BLaER1 (cell line): ENCODE data around the gene TASP1.
"Not testable (repeated sequence)": the region's sequence is repeated elsewhere in the genome, so short reads cannot be mapped to it uniquely, and the experiment has no call there.

Source experiments
- H3K27ac ChIP-seq: shearing (Covaris generic); formaldehyde crosslinking; 2 replicates; pipeline ENCODE4 v1.8.1; 2022
- H3K27me3 ChIP-seq: shearing (Covaris generic); formaldehyde crosslinking; 2 replicates; pipeline ENCODE4 v1.8.1; 2022
- H3K36me3 ChIP-seq: shearing (Covaris generic); formaldehyde crosslinking; 2 replicates; pipeline ENCODE4 v1.8.1; 2022
- H3K4me1 ChIP-seq: shearing (Covaris generic); formaldehyde crosslinking; 2 replicates; pipeline ENCODE4 v1.8.1; 2022
- H3K4me2 ChIP-seq: shearing (Covaris generic); formaldehyde crosslinking; 2 replicates; pipeline ENCODE4 v1.8.1; 2022
- H3K4me3 ChIP-seq: shearing (Covaris generic); formaldehyde crosslinking; 2 replicates; pipeline ENCODE4 v1.8.1; 2022
- H3K9ac ChIP-seq: shearing (Covaris generic); formaldehyde crosslinking; 2 replicates; pipeline ENCODE4 v1.8.1; 2022
- H3K9me3 ChIP-seq: shearing (Covaris generic); formaldehyde crosslinking; 2 replicates; pipeline ENCODE4 v1.8.1; 2022
- H4K20me1 ChIP-seq: shearing (Covaris generic); formaldehyde crosslinking; 2 replicates; pipeline ENCODE4 v1.8.1; 2022
- Cebpa-rat ChIP-seq: shearing (Covaris generic); IDR thresholded peaks from 2 replicates; pipeline ENCODE4 v1.8.1; 2022

The TASP1 gene

GRCh38 chr20:13613917-13614316 lies 24.8 kb downstream of the TASP1 start:
- no peaks in the 10 kb centered on the region for H3K9me3 ChIP-seq

GRCh38 chr20:13611611-13612125 lies 27.1 kb downstream of the TASP1 start:
- H3K27me3 ChIP-seq: no peaks in the 10 kb centered on the region
- TF ChIP-seq Cebpa-rat: no peak

More at GRCh38 chr20:13613917-13614316, 24.8 kb downstream of the TASP1 start:
- Histone ChIP-seq H3K4me1 (no peaks in the 10 kb centered on the region), H4K20me1 (no peaks in the 10 kb centered on the region), H3K9ac (no peak overlapping the region), H3K27me3 (no peaks in the 10 kb centered on the region), H3K27ac (no peak overlapping the region), H3K4me3 (no peak overlapping the region), H3K4me2 (no peak overlapping the region), H3K36me3 (peaks cover 24% of the 10 kb centered on the region)
- TF ChIP-seq Cebpa-rat: no peak

GRCh38 chr20:13610184-13610583 lies 28.5 kb downstream of the TASP1 start:
- H3K9ac ChIP-seq: no peak overlapping the region
- peaks cover 16% of the 10 kb centered on the region; the same call in 1 of the 2 replicates for H3K36me3 ChIP-seq
- no peak overlapping the region for H3K27ac ChIP-seq

More at GRCh38 chr20:13611611-13612125, 27.1 kb downstream of the TASP1 start:
- no peaks in the 10 kb centered on the region for H3K9me3 ChIP-seq
- H3K36me3 ChIP-seq: peaks cover 17% of the 10 kb centered on the region
- no peak overlapping the region for H3K27ac ChIP-seq
- H4K20me1 ChIP-seq: no peaks in the 10 kb centered on the region
- H3K4me1 ChIP-seq: no peaks in the 10 kb centered on the region
- H3K9ac ChIP-seq: no peak overlapping the region
- H3K4me3 ChIP-seq: no peak overlapping the region
- no peak overlapping the region for H3K4me2 ChIP-seq

GRCh38 chr20:13608066-13608465 lies 30.7 kb downstream of the TASP1 start:
- H3K9ac ChIP-seq: no peak overlapping the region
- no peak overlapping the region for H3K27ac ChIP-seq
- H3K4me3 ChIP-seq: no peak overlapping the region
- H3K27me3 ChIP-seq: no peaks in the 10 kb centered on the region
- no peaks in the 10 kb centered on the region for H3K4me1 ChIP-seq
- H3K4me2 ChIP-seq: no peak overlapping the region
- peaks cover 25% of the 10 kb centered on the region for H3K36me3 ChIP-seq
- TF ChIP-seq Cebpa-rat: no peak
- H4K20me1 ChIP-seq: no peaks in the 10 kb centered on the region
- H3K9me3 ChIP-seq: no peaks in the 10 kb centered on the region

More at GRCh38 chr20:13610184-13610583, 28.5 kb downstream of the TASP1 start:
- TF ChIP-seq Cebpa-rat: no peak
- H3K4me1 ChIP-seq: no peaks in the 10 kb centered on the region
- no peak overlapping the region for H3K4me2 ChIP-seq
- no peaks in the 10 kb centered on the region for H4K20me1 ChIP-seq
- H3K9me3 ChIP-seq: no peaks in the 10 kb centered on the region
- H3K27me3 ChIP-seq: no peaks in the 10 kb centered on the region
- no peak overlapping the region for H3K4me3 ChIP-seq

- H3K4me3 ChIP-seq, H3K9ac ChIP-seq, H3K27me3 ChIP-seq, H4K20me1 ChIP-seq, H3K9me3 ChIP-seq, H3K4me2 ChIP-seq, H3K27ac ChIP-seq, H3K4me1 ChIP-seq: not testable (repeated sequence)
- peaks cover 20% of the 10 kb centered on the region for H3K36me3 ChIP-seq
These were observed 45.3 kb downstream of the TASP1 start for GRCh38 chr20:13593423-13593822.

GRCh38 chr20:13588049-13588448 lies 50.7 kb downstream of the TASP1 start:
- Histone ChIP-seq H3K36me3 (peaks cover 35% of the 10 kb centered on the region), H3K9ac (no peak overlapping the region), H4K20me1 (no peaks in the 10 kb centered on the region), H3K9me3 (peaks cover 31% of the 10 kb centered on the region), H3K4me1 (no peaks in the 10 kb centered on the region), H3K27ac (no peak overlapping the region), H3K4me2 (no peak overlapping the region), H3K4me3 (no peak overlapping the region), H3K27me3 (no peaks in the 10 kb centered on the region)
- no peak for TF ChIP-seq Cebpa-rat

GRCh38 chr20:13587370-13587769 lies 51.4 kb downstream of the TASP1 start:
- H3K36me3 ChIP-seq: peaks cover 40% of the 10 kb centered on the region
- TF ChIP-seq Cebpa-rat: no peak

GRCh38 chr20:13586133-13586532 lies 52.6 kb downstream of the TASP1 start:
- Histone ChIP-seq H3K4me1 (no peaks in the 10 kb centered on the region), H4K20me1 (no peaks in the 10 kb centered on the region), H3K27ac (no peak overlapping the region), H3K4me2 (no peak overlapping the region), H3K9ac (no peak overlapping the region), H3K9me3 (peaks cover 36% of the 10 kb centered on the region), H3K27me3 (no peaks in the 10 kb centered on the region), H3K4me3 (no peak overlapping the region), H3K36me3 (peaks cover 40% of the 10 kb centered on the region)
- no peak for TF ChIP-seq Cebpa-rat

More at GRCh38 chr20:13587370-13587769, 51.4 kb downstream of the TASP1 start:
- Histone ChIP-seq H3K27me3 (no peaks in the 10 kb centered on the region), H4K20me1 (no peaks in the 10 kb centered on the region), H3K4me1 (no peaks in the 10 kb centered on the region), H3K4me2 (no peak overlapping the region), H3K9ac (no peak overlapping the region), H3K4me3 (no peak overlapping the region), H3K27ac (no peak overlapping the region), H3K9me3 (peaks cover 36% of the 10 kb centered on the region)

- Histone ChIP-seq H3K4me3 (no peak overlapping the region), H3K4me2 (no peak overlapping the region), H3K9me3 (peaks cover 26% of the 10 kb centered on the region), H3K9ac (no peak overlapping the region), H4K20me1 (no peaks in the 10 kb centered on the region), H3K27ac (no peak overlapping the region), H3K27me3 (no peaks in the 10 kb centered on the region), H3K36me3 (peaks cover 52% of the 10 kb centered on the region), H3K4me1 (no peaks in the 10 kb centered on the region)
- no peak for TF ChIP-seq Cebpa-rat
These were observed 57.3 kb downstream of the TASP1 start for GRCh38 chr20:13581451-13581850.

GRCh38 chr20:13580707-13581106 lies 58.0 kb downstream of the TASP1 start:
- H3K4me1 ChIP-seq: no peaks in the 10 kb centered on the region
- H4K20me1 ChIP-seq: no peaks in the 10 kb centered on the region
- H3K27me3 ChIP-seq: no peaks in the 10 kb centered on the region
- peaks cover 18% of the 10 kb centered on the region for H3K9me3 ChIP-seq
- no peak overlapping the region for H3K4me3 ChIP-seq
- H3K4me2 ChIP-seq: no peak overlapping the region
- no peak overlapping the region for H3K9ac ChIP-seq
- no peak for TF ChIP-seq Cebpa-rat
- peaks cover 47% of the 10 kb centered on the region for H3K36me3 ChIP-seq
- H3K27ac ChIP-seq: no peak overlapping the region

- no peaks in the 10 kb centered on the region for H3K4me1 ChIP-seq
- no peak overlapping the region for H3K4me2 ChIP-seq
- H3K9ac ChIP-seq: no peak overlapping the region
- H3K27me3 ChIP-seq: no peaks in the 10 kb centered on the region
- no peaks in the 10 kb centered on the region for H3K9me3 ChIP-seq
- H4K20me1 ChIP-seq: no peaks in the 10 kb centered on the region
- no peak for TF ChIP-seq Cebpa-rat
- no peak overlapping the region for H3K27ac ChIP-seq
- no peak overlapping the region for H3K4me3 ChIP-seq
- H3K36me3 ChIP-seq: peaks cover 21% of the 10 kb centered on the region
These were observed 64.7 kb downstream of the TASP1 start for GRCh38 chr20:13574071-13574470.
